HepG2 (cell line): ENCODE measurements around the gene SLC41A1. TPM values are rescaled to one million over a fixed set of nuclear protein-coding genes. Genes with fewer than 3 reads are reported as not detected.

Experiments used
- ATAC-seq: fragments of 200-7000 bp; cut with Tn5 transposase; 3 replicates; pipeline ENCODE4 v1.9.1; 2020; ENCODE audit warnings: mild to moderate bottlenecking, moderate library complexity
- BruUV-seq: library from RNA; stranded (reverse); fragments of 400-500 nt; replicated peaks from 2 replicates; lab custom pipeline; 2021; lab: Mats Ljungman, UMichigan
- CTCF ChIA-PET: fragments of 300-600 bp; formaldehyde crosslinking; extraction: SDS; loops from one replicate; lab custom pipeline; 2021; ENCODE audit warnings: low total read pairs, inconsistent platforms, low intra/inter-chr PET ratio; lab: Yijun Ruan, JAX
- POLR2A ChIA-PET: fragments of 350-600 bp; sonication (Branson Sonifier 250); formaldehyde crosslinking; loops from one replicate; lab custom pipeline; 2020; ENCODE audit warnings: antibody characterized with exemption, inconsistent platforms; lab: Yijun Ruan, JAX
- DNase-seq: peaks from one replicate; pipeline ENCODE4 v3.0.0-alpha.2; 2015; ENCODE audit warnings: low spot score
- FAIRE-seq: peaks from 3 replicates; lab custom pipeline; 2011; peaks lifted over from hg19 to GRCh38; lab: Jason Lieb, UNC
- H2AFZ ChIP-seq: one replicate; pipeline ENCODE4 v1.6.1; 2011; ENCODE audit warnings: low read length, inconsistent platforms
- H3K27ac ChIP-seq: fragments of 300-600 bp; 3 replicates; pipeline ENCODE4 v1.8.0; 2011; ENCODE audit warnings: mixed run types, mild to moderate bottlenecking, mixed read lengths, low read length, inconsistent platforms; ENCODE audit not compliant: insufficient read depth; ENCODE audit errors: extremely low read length
- H3K27me3 ChIP-seq, 2 experiments: fragments of 200-600 bp in 1 of 2; 2 replicates in 1 of 2; 3 replicates in 1 of 2; pipeline versions ENCODE4 v1.6.0 to v1.8.0; 2011; ENCODE audit warnings: low read length in 2 of 2, mild to moderate bottlenecking in 2 of 2, moderate library complexity in 2 of 2, inconsistent platforms in 1 of 2; ENCODE audit not compliant: insufficient read depth in 2 of 2, control insufficient read depth in 1 of 2
- H3K36me3 ChIP-seq, 2 experiments: fragments of 200-600 bp in 1 of 2; replicated peaks in 1 of 2; 2 replicates in 1 of 2; 3 replicates in 1 of 2; pipeline versions ENCODE4 v1.5.1 to v1.8.0; 2011; ENCODE audit warnings: low read length in 2 of 2, inconsistent platforms in 1 of 2; ENCODE audit not compliant: insufficient read depth in 2 of 2, control insufficient read depth in 1 of 2
- H3K4me1 ChIP-seq: 2 replicates; pipeline ENCODE4 v1.5.1; 2012; ENCODE audit warnings: low read length, inconsistent platforms; ENCODE audit not compliant: insufficient read depth
- H3K4me2 ChIP-seq: 2 replicates; pipeline ENCODE4 v1.6.0; 2011; ENCODE audit warnings: low read depth, low read length, inconsistent platforms
- H3K4me3 ChIP-seq, 3 experiments: fragments of 200-600 bp in 1 of 3; sonication (generic), shearing (Covaris generic) in 1 of 3; replicated peaks in 1 of 3; 2 replicates each; pipeline ENCODE4 v1.5.1; 2011 to 2016; ENCODE audit warnings: low read length in 3 of 3, inconsistent platforms in 2 of 3, low read depth in 2 of 3, mild to moderate bottlenecking in 2 of 3, control low read depth in 1 of 3, mixed read lengths in 1 of 3; ENCODE audit not compliant: insufficient read depth in 1 of 3
- H3K79me2 ChIP-seq: one replicate; pipeline ENCODE4 v1.6.1; 2011; ENCODE audit warnings: low read length, inconsistent platforms; ENCODE audit not compliant: insufficient read depth
- H3K9ac ChIP-seq: 2 replicates; pipeline ENCODE4 v1.6.0; 2011; ENCODE audit warnings: mild to moderate bottlenecking, low read depth, low read length, inconsistent platforms; ENCODE audit not compliant: insufficient read depth
- H3K9me3 ChIP-seq: 2 replicates; pipeline ENCODE4 v1.5.1; 2012; ENCODE audit warnings: mild to moderate bottlenecking, low read length
- H4K20me1 ChIP-seq: 2 replicates; pipeline ENCODE4 v1.6.0; 2011; ENCODE audit warnings: inconsistent platforms, mild to moderate bottlenecking, low read length, moderate library complexity; ENCODE audit not compliant: insufficient read depth
- DNMT3B ChIP-seq: conservative IDR thresholded peaks from 2 replicates; pipeline ENCODE4 v1.6.1; 2016; ENCODE audit warnings: missing biosample characterization, control low read depth
- ELK4 ChIP-seq: sonication (generic); formaldehyde crosslinking; IDR thresholded peaks from 2 replicates; pipeline ENCODE4 v1.9.0; 2021; ENCODE audit warnings: missing genetic modification reagents, borderline replicate concordance
- FUBP1 ChIP-seq: sonication (generic); formaldehyde crosslinking; IDR thresholded peaks from 2 replicates; pipeline ENCODE4 v1.5.1; 2020; ENCODE audit warnings: missing genetic modification reagents, mild to moderate bottlenecking, borderline replicate concordance
- HBP1 ChIP-seq: IDR thresholded peaks from 2 replicates; pipeline ENCODE4 v1.6.1; 2016; ENCODE audit warnings: low read depth, control low read depth
- ISL2 ChIP-seq: sonication (generic); formaldehyde crosslinking; IDR thresholded peaks from 2 replicates; pipeline ENCODE4 v1.5.0; 2020; ENCODE audit warnings: missing genetic modification reagents
- KAT8 ChIP-seq: IDR thresholded peaks from 2 replicates; pipeline ENCODE4 v1.6.1; 2016; ENCODE audit warnings: missing genetic modification reagents, missing compliant biosample characterization
- NCOR1 ChIP-seq: fragments of 200-600 bp; sonication (generic); IDR thresholded peaks from 2 replicates; pipeline ENCODE4 v1.7.0; 2017; ENCODE audit warnings: antibody characterized with exemption, low read length, borderline replicate concordance
- POLR2AphosphoS2 ChIP-seq: IDR thresholded peaks from 2 replicates; pipeline ENCODE4 v1.6.1; 2011; ENCODE audit warnings: low read depth, low read length, improper control_type of control experiment
- SALL2 ChIP-seq: sonication (generic); formaldehyde crosslinking; IDR thresholded peaks from 2 replicates; pipeline ENCODE4 v1.8.1; 2023; ENCODE audit warnings: mild to moderate bottlenecking, missing genetic modification reagents, inconsistent platforms
- U2AF1 ChIP-seq: fragments of 200-400 bp; formaldehyde crosslinking; optimal IDR thresholded peaks from 2 replicates; pipeline ENCODE3; 2017; ENCODE audit warnings: mild to moderate bottlenecking, low read depth, low read length
- ZNF317 ChIP-seq: sonication (generic); formaldehyde crosslinking; IDR thresholded peaks from 2 replicates; pipeline ENCODE4 v1.5.0; 2020; ENCODE audit warnings: mild to moderate bottlenecking, missing genetic modification reagents
- ZNF335 ChIP-seq: sonication (generic); formaldehyde crosslinking; IDR thresholded peaks from 2 replicates; pipeline ENCODE4 v1.4.0; 2020; ENCODE audit warnings: missing genetic modification reagents
- ZNF550 ChIP-seq: sonication (generic); formaldehyde crosslinking; IDR thresholded peaks from 2 replicates; pipeline ENCODE4 v1.4.0; 2020; ENCODE audit warnings: mild to moderate bottlenecking, missing genetic modification reagents, borderline replicate concordance
- ZNF609 ChIP-seq: sonication (generic); formaldehyde crosslinking; IDR thresholded peaks from 2 replicates; pipeline ENCODE4 v1.4.0; 2020; ENCODE audit warnings: mild to moderate bottlenecking, missing genetic modification reagents, borderline replicate concordance
- ZNF629 ChIP-seq: sonication (generic); formaldehyde crosslinking; conservative IDR thresholded peaks from 2 replicates; pipeline ENCODE4 v1.5.0; 2020; ENCODE audit warnings: missing genetic modification reagents
- in situ Hi-C: cut with HindIII; loops from 2 replicates; pipeline ENCODE4 v1.10.0; 2017; ENCODE audit warnings: low pct_unique_long_range_greater_than_20kb; ENCODE audit not compliant: extremely low pct_ligation_motif_present
- intact Hi-C: fragments of 100-400 bp; cut with micrococcal nuclease; formaldehyde crosslinking; loops from one replicate; pipeline ENCODE4 v1.10.0; 2022; ENCODE audit not compliant: unreplicated experiment
- polyA plus RNA-seq, 8 experiments: library from polyadenylated mRNA; depleted of rRNA in 3 of 8; stranded (reverse) in 7 of 8; unstranded in 1 of 8; fragments of >200 nt; fragmentation: Illumina TruSeq in 4 of 8; extraction: Trizol in 4 of 8; gene quantifications; 2 replicates each; pipeline versions ENCODE4 v1.2.1 to v1.2.3, GENCODE V29; 2011 to 2016; ENCODE audit warnings: low read depth in 4 of 8, missing spikeins in 1 of 8, mixed read lengths in 1 of 8; ENCODE audit not compliant: insufficient read depth in 1 of 8
- total RNA-seq, 5 experiments: library from RNA; depleted of rRNA; stranded (reverse); fragments of >200 nt; fragmentation: Illumina TruSeq; extraction: Trizol; gene quantifications; 2 replicates each; pipeline ENCODE4 v1.2.3, GENCODE V29; 2016; ENCODE audit warnings: low read depth in 1 of 5

SLC41A1 gene
- total and polyA plus RNA-seq, 2 of the 13 experiments (the other 11 are each of a cell fraction or from before 2014, with no cell fraction given), result 2.2 to 4.6 TPM

GRCh38 chr1:205856433-205856832 is 43.4 kb upstream of the SLC41A1 start:
- ChIA-PET CTCF (no interaction called here), POLR2A (no interaction called here)
- H3K4me1 ChIP-seq, result no peaks in the 10 kb centered on the region
- H2AFZ ChIP-seq, result no peak overlapping the region
- no peak overlapping the region for H3K4me3 ChIP-seq
- in situ Hi-C loops, result no loop called here
- no peak overlapping the region for H3K9ac ChIP-seq
- H3K27ac ChIP-seq, result no peak overlapping the region
- no peak for FAIRE-seq
- no TSS peak for BruUV-seq
- no peak for DNase-seq
- no peaks in the 10 kb centered on the region for H4K20me1 ChIP-seq
- H3K79me2 ChIP-seq, result no peaks in the 10 kb centered on the region
- H3K9me3 ChIP-seq, result no peaks in the 10 kb centered on the region
- no peak for ATAC-seq
- no peak overlapping the region for H3K4me2 ChIP-seq
- intact Hi-C loops, result no loop called here
- H3K36me3 ChIP-seq, result no peaks in the 10 kb centered on the region
- no peaks in the 10 kb centered on the region for H3K27me3 ChIP-seq
- no peak for TF ChIP-seq FUBP1 (CRISPR knock-in tag)
- no peak for TF ChIP-seq SALL2 (CRISPR knock-in tag)
- TF ChIP-seq U2AF1, result no peak
- no peak for TF ChIP-seq ZNF609 (CRISPR knock-in tag)
- TF ChIP-seq ZNF629 (CRISPR knock-in tag), result no peak
- no peak for TF ChIP-seq HBP1 (CRISPR knock-in tag)
- no peak for TF ChIP-seq NCOR1
- TF ChIP-seq ELK4 (CRISPR knock-in tag), result no peak
- TF ChIP-seq ZNF317 (CRISPR knock-in tag), result no peak
- TF ChIP-seq ZNF335 (CRISPR knock-in tag), result no peak
- no peak for TF ChIP-seq ZNF550 (CRISPR knock-in tag)
- no peak for TF ChIP-seq DNMT3B (CRISPR knock-in tag)
- TF ChIP-seq POLR2AphosphoS2, result no peak
- no peak for TF ChIP-seq KAT8 (CRISPR knock-in tag)
- no peak for TF ChIP-seq ISL2 (CRISPR knock-in tag)
